Activated T-cell treated with anti-CD3 and anti-CD28 coated beads, Interleukin-2, amount 50 U/mL, for 24 hours (primary cell): ENCODE data around the gene FGD1.

Experiments
- DNase-seq: peaks from one replicate; pipeline ENCODE4 v3.0.0-alpha.2; 2020
- H3K27ac Mint-ChIP-seq: 2 replicates; pipeline ENCODE4 v1.8.0; 2020; ENCODE audit warnings: mild to moderate bottlenecking, mixed read lengths
- H3K27me3 Mint-ChIP-seq: 2 replicates; pipeline ENCODE4 v1.8.0; 2020; ENCODE audit warnings: mixed read lengths
- H3K36me3 Mint-ChIP-seq: 2 replicates; pipeline ENCODE4 v1.8.0; 2020; ENCODE audit warnings: low read depth, mixed read lengths
- H3K4me1 Mint-ChIP-seq: 2 replicates; pipeline ENCODE4 v1.8.0; 2020; ENCODE audit warnings: low read depth, mixed read lengths
- H3K4me3 Mint-ChIP-seq: 2 replicates; pipeline ENCODE4 v1.8.0; 2020; ENCODE audit warnings: mild to moderate bottlenecking, moderate library complexity, mixed read lengths
- H3K9me3 Mint-ChIP-seq: 2 replicates; pipeline ENCODE4 v1.8.0; 2020; ENCODE audit warnings: mixed read lengths

FGD1 gene

DNA sequence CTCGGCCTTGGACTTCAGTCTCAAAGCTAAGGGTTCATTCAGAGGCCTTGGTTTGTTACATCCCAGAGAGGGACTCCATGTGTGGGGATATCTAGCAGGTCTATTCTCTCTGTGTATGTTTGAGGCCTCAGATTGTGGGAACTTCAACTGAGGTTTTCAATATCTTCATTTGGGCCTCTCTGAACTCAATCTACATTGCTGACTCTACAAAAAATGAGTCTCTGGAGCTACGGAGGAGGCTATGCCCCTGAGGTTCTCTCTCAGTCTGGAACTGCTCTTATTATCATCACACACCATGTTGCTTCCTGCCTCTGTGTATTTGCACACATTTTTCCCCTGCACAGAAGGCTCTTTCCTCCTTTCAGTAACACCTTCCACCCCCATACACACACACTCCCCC, 60.9 kb downstream of the FGD1 start:
- peaks cover 14% of the 10 kb centered on the region for H3K27me3 Mint-ChIP-seq
- no peaks in the 10 kb centered on the region for H3K36me3 Mint-ChIP-seq
- no peak overlapping the region for H3K4me3 Mint-ChIP-seq
- no peaks in the 10 kb centered on the region for H3K9me3 Mint-ChIP-seq
- peaks cover 4% of the 10 kb centered on the region for H3K4me1 Mint-ChIP-seq
- DNase-seq: no peak
- H3K27ac Mint-ChIP-seq: no peak overlapping the region

DNA sequence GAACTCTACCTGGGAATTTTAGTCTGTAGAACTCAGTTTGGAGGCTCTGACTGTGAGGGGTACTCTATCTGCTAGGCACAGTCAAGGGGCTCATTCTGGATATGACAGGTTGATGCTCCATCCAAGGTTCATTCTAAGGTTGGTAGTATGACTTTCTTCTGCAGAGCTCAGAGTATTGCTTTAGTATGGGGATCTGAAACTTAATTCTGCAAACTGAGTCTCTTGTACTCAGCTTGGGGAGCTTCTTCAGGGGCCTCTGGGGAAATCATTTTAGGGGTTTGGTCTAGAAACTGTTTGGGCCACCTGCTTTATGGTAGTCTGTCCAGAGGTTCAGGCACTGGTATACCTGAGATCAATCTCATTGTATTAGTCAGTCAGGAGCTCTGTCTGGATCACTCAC, 65.5 kb downstream of the FGD1 start:
- H3K9me3 Mint-ChIP-seq: no peaks in the 10 kb centered on the region
- H3K36me3 Mint-ChIP-seq: no peaks in the 10 kb centered on the region
- H3K27ac Mint-ChIP-seq: no peak overlapping the region
- no peak overlapping the region for H3K4me3 Mint-ChIP-seq
- no peak for DNase-seq
- no peaks in the 10 kb centered on the region for H3K4me1 Mint-ChIP-seq
- peaks cover 41% of the 10 kb centered on the region for H3K27me3 Mint-ChIP-seq

DNA sequence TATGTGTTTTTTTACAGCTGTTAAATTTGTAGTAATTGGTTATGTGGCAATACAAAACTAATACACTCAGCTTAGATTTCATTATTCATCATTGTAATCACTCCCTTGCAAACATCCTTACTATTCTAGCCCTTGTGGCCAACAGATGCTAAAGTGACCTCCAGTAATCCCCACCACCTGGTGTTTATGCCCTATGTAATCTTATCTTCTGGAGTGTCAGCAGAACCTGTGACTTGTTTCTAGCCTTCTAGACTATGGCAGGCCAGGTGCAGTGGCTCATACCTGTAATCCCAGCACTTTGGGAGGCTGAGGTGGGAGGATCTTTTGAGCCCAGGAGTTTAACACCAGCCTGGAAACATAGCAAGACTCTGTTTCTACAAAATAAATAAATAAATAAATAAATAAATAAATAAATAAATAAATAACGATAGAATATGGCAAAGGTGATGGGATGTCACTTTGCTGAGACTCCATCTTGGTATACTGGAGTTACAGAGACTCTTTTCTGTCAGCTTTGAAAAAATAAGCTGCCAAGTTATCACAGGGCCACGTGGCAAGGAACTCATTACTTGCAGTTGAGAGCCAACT, 68.1 kb downstream of the FGD1 start:
- no peak for DNase-seq
- Mint-ChIP-seq H3K4me3 (no peak overlapping the region), H3K9me3 (no peaks in the 10 kb centered on the region), H3K4me1 (no peaks in the 10 kb centered on the region), H3K27me3 (peaks cover 47% of the 10 kb centered on the region), H3K36me3 (no peaks in the 10 kb centered on the region), H3K27ac (no peak overlapping the region)

DNA sequence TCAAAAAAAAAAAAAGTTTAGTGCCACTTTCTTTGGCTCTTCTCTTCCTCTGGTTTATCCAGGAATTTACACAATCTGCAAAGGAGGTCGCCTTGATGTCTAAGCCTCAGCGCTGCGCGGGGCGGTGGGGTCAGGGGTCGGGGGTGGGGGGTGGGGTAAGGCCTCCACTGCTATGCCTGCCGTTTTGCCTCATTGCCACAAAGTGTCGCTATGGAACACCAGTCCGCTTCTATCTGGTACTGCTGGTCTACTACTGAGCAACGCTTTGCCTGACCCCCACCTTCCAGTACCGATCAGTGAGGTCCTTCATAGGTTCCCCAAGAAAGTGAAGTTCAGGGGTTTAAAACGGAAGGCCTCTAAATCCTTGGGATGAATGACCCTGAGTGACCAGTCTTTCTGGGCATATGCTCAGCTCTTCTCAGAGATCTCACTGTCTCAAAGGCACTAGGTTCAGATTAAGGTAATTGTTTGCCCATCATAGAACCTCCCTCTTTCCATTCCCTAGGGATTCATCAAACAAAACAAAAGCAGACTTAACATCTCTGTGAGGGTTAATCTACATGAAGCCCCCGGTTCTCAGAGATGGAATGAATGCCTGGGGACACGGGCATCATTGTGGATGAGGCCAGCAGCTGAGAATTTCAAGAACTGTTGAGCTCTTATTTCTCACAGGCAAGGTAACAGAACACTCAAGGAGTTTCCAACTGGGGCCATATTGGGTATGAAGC, 72.7 kb downstream of the FGD1 start:
- H3K27me3 Mint-ChIP-seq: peaks cover 58% of the 10 kb centered on the region
- H3K4me3 Mint-ChIP-seq: no peak overlapping the region
- H3K36me3 Mint-ChIP-seq: no peaks in the 10 kb centered on the region

DNA sequence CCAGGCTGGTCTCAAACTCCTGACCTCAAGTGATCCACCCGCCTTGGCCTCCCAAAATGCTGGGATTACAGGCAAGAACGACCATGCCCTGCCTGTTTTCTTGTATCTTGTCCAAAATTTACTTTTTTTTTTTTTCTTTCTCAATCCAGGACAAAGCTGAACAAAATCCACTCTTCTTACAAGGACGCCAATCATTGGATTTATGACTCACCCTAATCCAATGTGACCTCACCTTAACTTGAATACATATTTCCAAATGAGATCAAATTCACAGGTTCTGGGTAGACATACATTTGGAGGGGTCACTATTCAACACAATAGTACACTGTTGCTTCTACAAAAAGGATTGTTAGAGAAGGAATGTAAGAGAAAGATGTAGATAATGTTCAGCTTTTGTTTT, 73.9 kb downstream of the FGD1 start:
- no peak overlapping the region for H3K27ac Mint-ChIP-seq
- DNase-seq: no peak
- H3K27me3 Mint-ChIP-seq: peaks cover 62% of the 10 kb centered on the region
- H3K4me1 Mint-ChIP-seq: no peaks in the 10 kb centered on the region
- H3K4me3 Mint-ChIP-seq: no peak overlapping the region
- no peaks in the 10 kb centered on the region for H3K36me3 Mint-ChIP-seq
- H3K9me3 Mint-ChIP-seq: no peaks in the 10 kb centered on the region

More for the DNA sequence above, 72.7 kb downstream of the FGD1 start:
- no peaks in the 10 kb centered on the region for H3K9me3 Mint-ChIP-seq
- no peak overlapping the region for H3K27ac Mint-ChIP-seq
- no peak for DNase-seq
- H3K4me1 Mint-ChIP-seq: no peaks in the 10 kb centered on the region

DNA sequence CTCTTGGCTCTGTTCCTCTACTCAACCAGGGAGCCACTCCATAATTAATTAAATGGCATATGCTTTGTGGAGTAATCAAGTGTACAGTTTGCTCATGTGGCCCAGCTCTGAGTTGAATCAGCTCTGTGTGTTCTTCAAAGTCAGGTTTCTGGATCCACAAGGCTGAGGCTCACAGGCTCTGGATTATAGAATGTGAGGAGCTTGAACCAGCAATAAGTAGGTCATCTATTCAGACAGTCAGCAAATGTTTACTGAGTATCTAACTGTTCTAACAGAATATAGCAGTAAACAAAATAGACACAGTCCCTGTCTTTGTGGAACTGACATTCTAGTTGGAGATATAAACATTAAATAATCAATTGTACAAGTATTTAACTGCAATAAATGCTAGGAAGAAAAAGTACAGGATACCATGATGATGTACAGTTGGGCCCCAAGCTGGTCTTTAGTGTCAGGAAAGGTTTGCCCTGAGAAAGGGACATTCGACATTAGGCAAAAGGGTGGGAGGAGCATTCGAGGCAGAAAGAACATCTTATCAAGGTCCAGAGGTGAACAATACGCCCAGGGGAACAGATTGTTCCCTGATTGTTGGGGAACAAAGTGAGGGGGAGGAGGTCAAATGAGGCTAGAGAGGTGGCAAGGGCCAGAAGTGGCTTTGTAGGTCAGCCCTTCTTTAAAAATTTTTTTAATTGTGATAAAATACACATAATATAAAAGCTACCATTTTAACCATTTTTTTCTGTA, 76.3 kb downstream of the FGD1 start:
- H3K36me3 Mint-ChIP-seq: no peaks in the 10 kb centered on the region
- DNase-seq: no peak
- no peak overlapping the region for H3K27ac Mint-ChIP-seq
- H3K4me1 Mint-ChIP-seq: no peaks in the 10 kb centered on the region
- peaks cover 68% of the 10 kb centered on the region for H3K27me3 Mint-ChIP-seq
- H3K9me3 Mint-ChIP-seq: no peaks in the 10 kb centered on the region
- H3K4me3 Mint-ChIP-seq: no peak overlapping the region

DNA sequence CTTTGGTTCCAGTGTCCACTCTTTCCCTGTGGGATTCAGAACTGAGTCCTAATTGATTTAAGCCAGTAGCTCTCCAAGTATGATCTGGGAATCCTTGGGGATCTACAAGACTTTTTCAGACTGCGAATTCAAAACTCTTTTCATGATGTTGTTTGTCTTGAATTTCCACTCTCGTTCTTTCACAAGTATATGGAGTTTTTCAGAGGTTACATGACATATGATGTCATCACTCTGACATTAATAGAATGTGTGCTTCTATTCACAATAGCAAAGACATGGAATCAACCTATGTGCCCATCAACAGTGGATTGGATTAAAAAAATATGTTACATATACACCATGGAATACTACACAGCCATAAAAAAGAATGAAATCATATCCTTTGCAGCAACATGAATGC, 79.1 kb downstream of the FGD1 start:
- Mint-ChIP-seq H3K9me3 (no peaks in the 10 kb centered on the region), H3K36me3 (no peaks in the 10 kb centered on the region), H3K4me3 (no peak overlapping the region), H3K27me3 (peaks cover 76% of the 10 kb centered on the region), H3K4me1 (peaks cover 3% of the 10 kb centered on the region), H3K27ac (no peak overlapping the region)
- no peak for DNase-seq

DNA sequence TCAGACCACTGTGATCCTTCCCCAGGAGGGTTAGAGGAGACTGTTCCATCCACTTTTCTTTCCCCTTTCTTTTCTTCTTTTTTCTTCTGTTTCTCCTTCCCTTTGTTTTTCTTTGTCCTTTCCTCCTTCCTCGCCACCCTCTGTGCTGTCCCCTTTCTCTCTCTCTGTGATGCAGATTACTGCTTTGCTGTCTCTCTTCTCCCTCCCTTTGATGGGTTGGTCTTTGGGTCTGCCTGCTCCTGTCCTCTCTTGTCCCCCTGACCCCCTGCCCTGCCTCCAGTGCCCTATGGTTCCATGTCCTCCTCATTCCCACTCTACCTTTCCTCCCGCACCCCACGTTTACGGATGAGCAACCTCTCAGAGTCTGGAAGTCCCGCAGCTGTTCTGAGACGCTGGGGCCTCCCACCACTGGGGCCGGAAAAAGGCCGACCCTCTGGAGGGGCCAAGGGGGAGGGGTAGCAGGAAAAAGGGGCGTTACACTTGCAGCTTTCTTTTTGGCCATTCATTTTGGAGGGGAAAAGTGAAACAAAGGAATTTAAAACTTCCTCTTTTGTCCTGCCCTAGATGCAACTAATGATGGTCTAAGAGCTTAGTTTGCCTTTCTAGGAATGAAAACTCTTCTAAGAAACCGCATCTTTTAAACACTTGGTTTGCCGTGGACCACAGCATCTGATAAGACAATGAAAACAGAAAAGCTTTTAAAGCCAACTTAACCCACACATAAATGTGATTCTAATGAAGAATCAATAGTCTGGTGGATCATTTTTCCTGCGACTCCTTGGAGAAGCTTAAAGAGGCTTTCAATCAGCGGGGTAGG, 80.3 kb downstream of the FGD1 start:
- H3K36me3 Mint-ChIP-seq: no peaks in the 10 kb centered on the region
- H3K4me1 Mint-ChIP-seq: peaks cover 3% of the 10 kb centered on the region
- no peak overlapping the region for H3K4me3 Mint-ChIP-seq
- H3K27me3 Mint-ChIP-seq: peaks cover 74% of the 10 kb centered on the region
- no peak overlapping the region for H3K27ac Mint-ChIP-seq
- DNase-seq: no peak
- H3K9me3 Mint-ChIP-seq: no peaks in the 10 kb centered on the region

DNA sequence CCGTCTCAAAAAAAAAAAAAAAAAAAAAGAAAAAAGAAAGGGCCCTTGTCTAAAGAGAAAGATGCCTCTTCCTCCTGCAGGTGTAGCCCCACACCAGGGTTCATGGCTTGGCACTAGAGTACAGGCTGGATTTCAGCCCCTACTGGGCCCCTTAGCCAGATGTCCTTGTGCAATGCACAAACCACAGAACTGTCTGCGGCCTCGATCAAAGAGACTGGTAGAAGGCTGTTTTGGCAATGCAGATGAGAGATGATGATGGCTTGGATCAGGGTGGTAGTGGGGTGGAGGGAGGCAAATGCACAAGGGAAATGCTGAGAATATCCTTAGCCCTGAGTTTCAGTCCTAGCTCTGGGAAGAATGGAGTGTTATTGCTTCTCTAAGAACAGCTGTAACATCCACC, 82.3 kb downstream of the FGD1 start:
- no peaks in the 10 kb centered on the region for H3K9me3 Mint-ChIP-seq
- H3K36me3 Mint-ChIP-seq: no peaks in the 10 kb centered on the region
- peaks cover 69% of the 10 kb centered on the region for H3K27me3 Mint-ChIP-seq
- no peak overlapping the region for H3K4me3 Mint-ChIP-seq
- no peak overlapping the region for H3K27ac Mint-ChIP-seq
- H3K4me1 Mint-ChIP-seq: peaks cover 9% of the 10 kb centered on the region
- no peak for DNase-seq

DNA sequence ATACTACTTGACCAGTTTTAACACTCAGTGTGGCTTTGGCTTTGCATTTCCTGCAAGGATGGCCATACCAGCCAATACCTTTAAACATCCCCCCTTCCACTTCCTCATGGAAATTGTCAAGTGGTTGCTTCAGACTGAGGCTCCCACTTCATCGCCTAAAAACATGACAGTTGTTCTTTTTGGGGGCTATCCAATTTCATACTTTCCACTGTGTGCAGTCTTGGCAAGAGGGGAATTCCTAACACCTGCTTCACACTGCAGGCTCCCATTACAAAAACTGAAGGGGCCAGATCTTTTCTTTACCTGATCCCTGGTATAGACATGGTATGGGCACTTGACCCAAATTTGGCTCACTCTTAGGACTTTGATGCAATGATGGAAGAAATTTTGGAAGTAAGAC, 84.3 kb downstream of the FGD1 start:
- peaks cover 64% of the 10 kb centered on the region for H3K27me3 Mint-ChIP-seq
- H3K9me3 Mint-ChIP-seq: no peaks in the 10 kb centered on the region
- no peak overlapping the region for H3K27ac Mint-ChIP-seq
- no peak overlapping the region for H3K4me3 Mint-ChIP-seq
- DNase-seq: no peak
- no peaks in the 10 kb centered on the region for H3K36me3 Mint-ChIP-seq
- peaks cover 11% of the 10 kb centered on the region for H3K4me1 Mint-ChIP-seq

DNA sequence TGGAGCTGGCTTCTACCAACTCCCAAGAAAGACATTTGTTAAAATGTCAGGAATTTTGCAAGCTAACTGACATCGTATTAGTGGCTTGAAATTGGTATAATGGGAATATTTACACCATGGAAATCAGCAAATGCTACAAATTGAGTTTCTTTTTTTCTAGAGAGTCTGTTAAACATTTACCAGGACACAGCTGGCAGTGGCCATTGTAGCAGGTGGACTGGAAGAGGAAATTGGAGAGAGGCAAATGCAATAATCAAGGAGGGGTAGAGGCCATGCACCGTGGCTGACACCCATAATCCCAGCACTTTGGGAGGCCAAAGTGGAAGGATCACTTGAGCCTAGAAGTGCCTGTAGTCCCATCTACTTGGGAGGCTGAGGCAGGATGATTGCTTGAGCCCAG, 88.8 kb downstream of the FGD1 start:
- no peaks in the 10 kb centered on the region for H3K36me3 Mint-ChIP-seq
- H3K27me3 Mint-ChIP-seq: peaks cover 55% of the 10 kb centered on the region
- no peaks in the 10 kb centered on the region for H3K9me3 Mint-ChIP-seq
- H3K4me1 Mint-ChIP-seq: peaks cover 7% of the 10 kb centered on the region
- no peak for DNase-seq
- H3K4me3 Mint-ChIP-seq: no peak overlapping the region
- H3K27ac Mint-ChIP-seq: no peak overlapping the region

DNA sequence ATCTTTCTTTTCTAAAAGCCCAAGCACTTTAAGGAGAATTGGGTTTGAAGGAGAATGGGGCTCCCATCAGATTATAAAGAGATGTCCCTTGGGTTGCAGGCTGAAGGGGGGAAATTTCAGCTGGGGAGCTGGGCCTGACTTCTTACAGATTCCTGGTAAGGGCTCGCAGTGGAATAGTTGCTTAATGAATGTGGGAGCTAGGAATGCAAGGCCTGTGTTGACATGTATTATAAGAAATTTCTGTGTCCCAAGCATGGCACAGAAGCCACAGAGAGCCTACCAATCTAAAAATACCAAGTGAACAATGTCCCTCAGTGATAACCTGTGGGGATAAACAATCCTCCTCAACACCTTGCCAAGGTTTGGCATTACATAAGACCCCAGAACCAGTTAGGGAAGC, 98.9 kb downstream of the FGD1 start:
- H3K4me3 Mint-ChIP-seq: no peak overlapping the region
- peaks cover 6% of the 10 kb centered on the region for H3K27me3 Mint-ChIP-seq
- DNase-seq: no peak
- no peaks in the 10 kb centered on the region for H3K9me3 Mint-ChIP-seq
- no peaks in the 10 kb centered on the region for H3K36me3 Mint-ChIP-seq
- H3K4me1 Mint-ChIP-seq: no peaks in the 10 kb centered on the region
- no peak overlapping the region for H3K27ac Mint-ChIP-seq
